Liver (tissue), 3 donors: ENCODE data around the gene RFTN2.

Experiments used
- CTCF ChIP-seq: fragments of 150-350 bp; IDR thresholded peaks from 2 replicates; pipeline ENCODE4 v1.5.1; 2017; ENCODE audit warnings: improper control_type of control experiment, low read depth, low read length; ENCODE audit not compliant: missing input control
- JUND ChIP-seq, 2 donors: IDR thresholded peaks; 2 replicates each; pipeline ENCODE4 v1.6.1; 2016; ENCODE audit warnings: antibody characterized with exemption in 2 of 2
- TAF1 ChIP-seq: conservative IDR thresholded peaks from 2 replicates; pipeline ENCODE4 v1.6.1; 2016; ENCODE audit warnings: antibody characterized with exemption, mild to moderate bottlenecking
- donor health status: healthy.
- donor health status: healthy.

GRCh38 chr2:197559681-197560080 is 115.7 kb downstream of the RFTN2 start:
- TF ChIP-seq CTCF (no peak), TAF1 (no peak), JUND (IDR thresholded peaks at IDR 0.05) (no peak)
